Lung (tissue), 12 donors: Measurements from ENCODE around the gene LIFR. TPM values are rescaled to one million over a fixed set of nuclear protein-coding genes. Genes with fewer than 3 reads are reported as not detected.

Experiments
- ATAC-seq: fragments of 200-7000 bp; cut with Tn5 transposase; one replicate; pipeline ENCODE4 v1.9.1; 2020; ENCODE audit warnings: moderate number of reproducible peaks; ENCODE audit not compliant: insufficient read depth, low FRiP score
- DNase-seq, 3 donors: peaks; one replicate each; pipeline ENCODE4 v3.0.0-alpha.2; 2013 to 2017
- H3K27ac ChIP-seq, 2 donors: one replicate each; pipeline ENCODE4 v1.5.1; 2013; ENCODE audit warnings: mild to moderate bottlenecking in 2 of 2, moderate library complexity in 2 of 2, control low read depth in 1 of 2, inconsistent platforms in 1 of 2, low read depth in 1 of 2, low read length in 1 of 2
- H3K27me3 ChIP-seq, 3 donors: one replicate each; pipeline ENCODE4 v1.5.1; 2013; ENCODE audit warnings: low read length in 2 of 3; ENCODE audit not compliant: control insufficient read depth in 3 of 3, insufficient read depth in 3 of 3
- H3K36me3 ChIP-seq, 4 donors: one replicate each; pipeline ENCODE4 v1.5.1; 2013; ENCODE audit warnings: low read length in 4 of 4, mild to moderate bottlenecking in 1 of 4, moderate library complexity in 1 of 4; ENCODE audit not compliant: control insufficient read depth in 4 of 4, insufficient read depth in 4 of 4
- H3K4me1 ChIP-seq, 5 donors: one replicate each; pipeline ENCODE4 v1.5.1; 2013; ENCODE audit warnings: low read length in 5 of 5, mild to moderate bottlenecking in 2 of 5, moderate library complexity in 1 of 5; ENCODE audit not compliant: control insufficient read depth in 5 of 5, insufficient read depth in 5 of 5
- H3K4me3 ChIP-seq: one replicate; pipeline ENCODE4 v1.5.1; 2013; ENCODE audit warnings: mild to moderate bottlenecking, control low read depth, moderate library complexity
- H3K9ac ChIP-seq, 2 donors: one replicate each; pipeline ENCODE4 v1.5.1; 2013; ENCODE audit warnings: low read length in 2 of 2, control low read depth in 1 of 2; ENCODE audit not compliant: insufficient read depth in 1 of 2
- H3K9me3 ChIP-seq, 4 donors: one replicate each; pipeline ENCODE4 v1.5.1; 2013; ENCODE audit warnings: low read length in 3 of 4, mild to moderate bottlenecking in 1 of 4, moderate library complexity in 1 of 4; ENCODE audit not compliant: control insufficient read depth in 4 of 4, insufficient read depth in 3 of 4
- WGBS, 2 donors: extraction: QIAGEN DNeasy Blood & Tissue Kit; methylation state at CpG; one replicate each; pipeline ENCODE4 v1.1.7; 2013; 5-methylcytosine and 5-hydroxymethylcytosine counted together
- polyA plus RNA-seq, 2 donors: library from polyadenylated mRNA; stranded (reverse); fragments of 200-250 nt; gene quantifications; one replicate each; pipeline ENCODE4 v1.2.1, GENCODE V29; 2013
- total RNA-seq, 2 donors: library from RNA; depleted of rRNA in 1 of 2; stranded (reverse); fragments of >200 nt in 1 of 2; gene quantifications; one replicate each; pipeline ENCODE4 v1.2.1, GENCODE V29; 2014 to 2021
- TF ChIP-seq, protein P1 (sequence below): IDR thresholded peaks from 2 replicates; pipeline ENCODE4 v1.5.1; 2012; ENCODE audit warnings: mild to moderate bottlenecking; ENCODE audit errors: control extremely low read depth, extremely low read depth
- donor health status: control.
- donor health status: control.
- donor health status: Bipolar disorder and iron deficiency.
- donor health status: healthy.
- donor health status: DM: yes; HTN: yes; CAD: no.

Gene LIFR
- total and polyA plus RNA-seq, 4 donors, result 14.2 to 345 (median 37.8) TPM

DNA sequence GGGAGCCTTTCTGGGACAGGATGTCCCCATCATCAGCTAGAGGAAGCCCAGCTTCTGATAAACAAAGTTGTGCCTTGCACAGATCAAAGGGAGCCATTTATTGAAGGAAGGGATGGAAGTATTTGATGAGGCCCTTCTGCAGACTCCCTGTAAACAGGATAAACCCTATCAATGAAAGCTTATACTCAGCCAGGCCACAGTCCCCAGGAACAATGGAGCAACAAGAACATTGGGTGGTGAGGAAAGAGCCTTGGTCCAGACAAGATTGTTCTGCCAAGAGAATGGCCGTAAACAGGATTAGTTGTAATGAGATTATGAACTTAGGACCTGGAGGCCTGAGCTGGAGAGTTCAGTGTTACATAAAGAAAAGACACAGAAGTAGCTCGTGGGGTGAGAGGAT, 40.5 kb upstream of the LIFR start:
- 64 to 70% methylated on average over 2 of the region's 2 CpGs for WGBS, 2 donors
- Histone ChIP-seq H3K9ac (no peak overlapping the region), H3K36me3 (no peaks in the 10 kb centered on the region), H3K4me3 (no peak overlapping the region), H3K4me1 (peaks cover 0 to 20% (median 3%) of the 10 kb centered on the region in 5 donors), H3K9me3 (no peaks in the 10 kb centered on the region), H3K27me3 (no peaks in the 10 kb centered on the region), H3K27ac (no peak overlapping the region)
- ATAC-seq (no peak), DNase-seq (peak in 2 of 3 donors; percentile 19 to 53)
- TF ChIP-seq, protein P1, sequence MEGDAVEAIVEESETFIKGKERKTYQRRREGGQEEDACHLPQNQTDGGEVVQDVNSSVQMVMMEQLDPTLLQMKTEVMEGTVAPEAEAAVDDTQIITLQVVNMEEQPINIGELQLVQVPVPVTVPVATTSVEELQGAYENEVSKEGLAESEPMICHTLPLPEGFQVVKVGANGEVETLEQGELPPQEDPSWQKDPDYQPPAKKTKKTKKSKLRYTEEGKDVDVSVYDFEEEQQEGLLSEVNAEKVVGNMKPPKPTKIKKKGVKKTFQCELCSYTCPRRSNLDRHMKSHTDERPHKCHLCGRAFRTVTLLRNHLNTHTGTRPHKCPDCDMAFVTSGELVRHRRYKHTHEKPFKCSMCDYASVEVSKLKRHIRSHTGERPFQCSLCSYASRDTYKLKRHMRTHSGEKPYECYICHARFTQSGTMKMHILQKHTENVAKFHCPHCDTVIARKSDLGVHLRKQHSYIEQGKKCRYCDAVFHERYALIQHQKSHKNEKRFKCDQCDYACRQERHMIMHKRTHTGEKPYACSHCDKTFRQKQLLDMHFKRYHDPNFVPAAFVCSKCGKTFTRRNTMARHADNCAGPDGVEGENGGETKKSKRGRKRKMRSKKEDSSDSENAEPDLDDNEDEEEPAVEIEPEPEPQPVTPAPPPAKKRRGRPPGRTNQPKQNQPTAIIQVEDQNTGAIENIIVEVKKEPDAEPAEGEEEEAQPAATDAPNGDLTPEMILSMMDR, result no peak

DNA sequence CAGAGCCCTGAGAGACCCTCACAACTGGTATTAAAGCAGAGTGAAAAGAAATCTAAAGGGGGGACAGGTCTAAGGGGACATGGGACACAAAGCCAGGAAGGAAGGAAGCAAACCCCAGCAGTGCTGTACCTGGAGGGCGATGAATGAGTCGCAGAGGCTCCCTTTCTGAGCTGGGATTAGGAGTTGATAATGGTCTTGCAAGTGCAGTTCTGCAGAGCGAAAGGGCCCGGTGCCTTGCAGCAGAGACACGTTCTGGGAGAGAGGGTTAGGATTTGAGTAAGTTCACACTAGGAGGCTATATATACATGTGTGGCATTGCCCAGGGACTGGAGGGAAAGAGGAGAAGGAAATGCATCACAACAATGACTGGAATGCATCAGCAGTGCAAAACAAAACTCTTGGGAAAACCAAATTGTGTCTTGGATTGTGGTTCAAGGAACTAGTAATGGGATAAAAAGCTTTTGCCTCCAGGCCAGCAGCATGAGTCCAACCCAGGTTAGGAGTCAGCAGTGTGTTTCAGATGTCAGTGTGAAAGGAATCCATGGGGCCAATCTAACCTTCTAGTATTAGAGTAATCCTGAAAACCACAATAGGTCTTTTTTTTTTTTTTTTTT, 38.8 kb upstream of the LIFR start:
- H3K36me3 ChIP-seq, result no peaks in the 10 kb centered on the region

DNA sequence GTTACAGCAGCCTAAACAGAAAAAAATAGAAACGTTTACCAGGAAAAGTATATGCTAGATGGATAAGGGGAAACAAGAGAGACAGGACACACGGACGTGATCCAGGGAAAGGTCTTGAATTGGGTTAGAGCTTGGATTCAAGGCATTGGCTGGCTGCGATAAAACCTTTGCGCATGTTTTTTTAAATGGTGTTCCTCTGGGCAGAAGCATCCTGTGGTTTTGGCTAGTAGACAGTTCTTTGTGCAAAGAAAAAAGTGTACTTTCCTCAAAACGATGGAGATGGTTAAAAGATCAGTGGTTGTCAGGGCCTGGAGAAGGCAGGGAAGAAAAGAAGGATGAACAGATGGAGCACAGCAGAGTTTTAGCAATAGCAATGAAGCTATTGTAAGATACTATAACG, 37.5 kb upstream of the LIFR start:
- Histone ChIP-seq H3K27me3 (no peaks in the 10 kb centered on the region), H3K9me3 (no peaks in the 10 kb centered on the region), H3K4me1 (peaks cover 0 to 9% (median 4%) of the 10 kb centered on the region in 5 donors), H3K36me3 (no peaks in the 10 kb centered on the region), H3K9ac (no peak overlapping the region), H3K27ac (no peak overlapping the region), H3K4me3 (no peak overlapping the region)
- TF ChIP-seq, protein P1, result no peak
- 69 to 72% methylated on average over 7 of the region's 7 CpGs for WGBS, 2 donors
- ATAC-seq (no peak), DNase-seq (no peak)

More for the DNA sequence above, 38.8 kb upstream of the LIFR start:
- no peak overlapping the region for H3K4me3 ChIP-seq
- no peak overlapping the region for H3K9ac ChIP-seq
- H3K27ac ChIP-seq, result no peak overlapping the region
- DNase-seq (no peak), ATAC-seq (no peak)
- peaks cover 0 to 12% (median 4%) of the 10 kb centered on the region in 5 donors for H3K4me1 ChIP-seq
- no peaks in the 10 kb centered on the region for H3K27me3 ChIP-seq
- TF ChIP-seq, protein P1, result no peak
- no peaks in the 10 kb centered on the region for H3K9me3 ChIP-seq
- 52 to 66% methylated on average over 5 of the region's 5 CpGs for WGBS, 2 donors

DNA sequence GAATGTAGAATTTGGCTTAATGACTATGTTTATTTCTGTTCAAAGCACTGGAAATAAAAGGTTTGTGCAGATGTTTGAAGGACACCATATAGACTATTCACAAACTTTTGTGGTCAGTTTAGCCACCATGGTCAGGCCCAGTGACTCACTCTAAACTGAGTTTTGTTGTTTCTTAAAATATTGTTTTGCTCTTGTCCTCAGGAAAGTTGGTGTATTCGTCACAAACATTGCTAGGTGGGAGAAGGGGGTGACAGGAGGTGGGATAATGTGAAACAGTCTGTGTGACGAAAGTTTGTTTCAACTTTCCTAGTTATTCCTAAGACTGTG, 35.0 kb upstream of the LIFR start:
- TF ChIP-seq, protein P1, result no peak
- no peak for ATAC-seq
- DNase-seq, result no peak
- no peaks in the 10 kb centered on the region for H3K36me3 ChIP-seq
- H3K27me3 ChIP-seq, result no peaks in the 10 kb centered on the region
- peaks cover 0 to 7% (median 2%) of the 10 kb centered on the region in 5 donors for H3K4me1 ChIP-seq
- 84 to 89% methylated on average over 2 of the region's 2 CpGs for WGBS, 2 donors
- H3K9me3 ChIP-seq, result no peaks in the 10 kb centered on the region
- no peak overlapping the region for H3K9ac ChIP-seq
- H3K4me3 ChIP-seq, result no peak overlapping the region
- no peak overlapping the region for H3K27ac ChIP-seq
